HFF-Myc (cell line): ENCODE results near the gene CDH23.

Experiments
- DNase-seq: peaks from one replicate; pipeline ENCODE4 v3.0.0-alpha.2; 2011; ENCODE audit warnings: low read depth; ENCODE audit errors: extremely low read depth
- H3K4me3 ChIP-seq: replicated peaks from 2 replicates; pipeline ENCODE4 v1.5.1; 2011; ENCODE audit warnings: low read depth, mild to moderate bottlenecking, control low read depth, low read length
- CTCF ChIP-seq: IDR thresholded peaks from 2 replicates; pipeline ENCODE4 v1.5.1; 2012; ENCODE audit warnings: mild to moderate bottlenecking, low read depth, low read length, control low read depth; ENCODE audit errors: missing control alignments

Gene CDH23

DNA sequence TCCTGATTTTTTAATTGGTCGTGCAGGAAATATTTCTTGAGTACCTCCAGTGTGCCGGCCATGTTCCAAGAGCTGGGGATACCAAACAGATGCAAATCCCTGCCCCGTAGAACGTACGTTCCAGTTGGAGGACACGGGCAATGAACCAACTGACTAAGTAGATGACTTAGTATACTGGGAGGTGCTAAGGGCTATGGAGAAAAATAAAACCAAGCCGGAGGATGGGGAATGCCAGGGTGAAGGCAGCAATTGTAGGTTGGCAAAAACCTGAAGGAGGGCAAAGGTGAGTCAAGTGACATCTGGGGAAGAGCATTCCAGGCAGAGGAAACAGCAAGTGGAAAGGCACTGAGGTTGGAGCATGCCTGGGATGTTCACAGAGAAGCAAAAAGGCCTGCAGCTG, 383.4 kb downstream of the CDH23 start:
- no peak for DNase-seq
- TF ChIP-seq CTCF = no peak
- H3K4me3 ChIP-seq = no peak overlapping the region

DNA sequence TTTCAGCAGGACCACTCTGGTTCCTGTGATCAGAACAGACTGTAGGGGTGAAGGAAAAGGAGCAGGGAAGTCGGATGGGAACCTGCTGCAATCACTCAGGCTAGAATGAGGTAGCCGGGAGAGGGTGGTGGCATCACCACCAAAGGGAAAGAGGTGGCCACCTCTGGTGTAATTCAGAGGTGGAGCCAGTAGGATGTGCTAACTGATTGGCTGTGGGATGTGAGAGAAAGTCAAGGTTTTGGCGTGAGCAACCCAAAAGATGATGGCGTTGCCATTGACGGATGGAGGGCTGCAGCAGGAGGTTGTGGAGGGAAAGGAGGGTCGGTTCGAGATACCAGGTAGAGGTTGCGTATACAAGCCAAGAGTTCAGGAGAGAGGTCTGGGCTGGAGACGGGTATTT, 384.0 kb downstream of the CDH23 start:
- DNase-seq = no peak
- TF ChIP-seq CTCF = no peak
- no peak overlapping the region for H3K4me3 ChIP-seq

DNA sequence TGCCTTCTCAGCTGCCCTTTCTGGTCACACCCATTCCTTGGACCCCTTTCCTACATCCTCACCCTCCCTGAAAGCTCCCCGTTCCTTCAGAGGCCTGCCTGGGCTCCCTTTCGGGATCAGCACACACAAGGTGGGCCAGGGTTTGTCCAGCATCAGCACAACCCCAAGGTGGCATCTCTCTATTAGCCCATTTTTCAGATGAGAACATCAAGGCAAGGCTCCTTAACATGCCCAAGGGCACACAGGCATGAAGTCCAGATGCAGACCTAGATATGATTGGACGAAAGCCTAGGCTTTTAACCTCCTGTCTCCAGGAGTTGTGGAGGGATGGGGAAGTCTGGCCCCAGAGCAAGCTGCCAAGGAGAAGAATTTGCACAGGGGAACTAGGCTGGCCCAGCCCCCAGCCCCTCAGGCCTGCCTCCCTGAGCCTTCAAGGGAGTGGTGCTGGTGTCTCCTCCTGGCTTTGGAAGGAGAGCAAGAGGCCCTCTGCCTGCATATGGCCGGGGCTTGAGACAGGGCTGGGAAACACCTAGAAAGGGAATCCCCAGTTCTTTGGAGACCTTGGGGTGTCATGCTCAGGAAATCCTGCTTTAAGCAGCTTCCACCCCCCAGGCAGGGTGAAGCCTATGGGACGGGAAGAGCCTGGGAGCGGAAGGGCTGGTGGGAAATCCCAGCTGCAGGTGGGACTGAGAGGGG, 385.6 kb downstream of the CDH23 start:
- no peak for DNase-seq
- no peak for TF ChIP-seq CTCF
- H3K4me3 ChIP-seq = no peak overlapping the region

GRCh38 chr10:71782917-71783490, 386.3 kb downstream of the CDH23 start:
- no peak overlapping the region for H3K4me3 ChIP-seq
- TF ChIP-seq CTCF = no peak

DNA sequence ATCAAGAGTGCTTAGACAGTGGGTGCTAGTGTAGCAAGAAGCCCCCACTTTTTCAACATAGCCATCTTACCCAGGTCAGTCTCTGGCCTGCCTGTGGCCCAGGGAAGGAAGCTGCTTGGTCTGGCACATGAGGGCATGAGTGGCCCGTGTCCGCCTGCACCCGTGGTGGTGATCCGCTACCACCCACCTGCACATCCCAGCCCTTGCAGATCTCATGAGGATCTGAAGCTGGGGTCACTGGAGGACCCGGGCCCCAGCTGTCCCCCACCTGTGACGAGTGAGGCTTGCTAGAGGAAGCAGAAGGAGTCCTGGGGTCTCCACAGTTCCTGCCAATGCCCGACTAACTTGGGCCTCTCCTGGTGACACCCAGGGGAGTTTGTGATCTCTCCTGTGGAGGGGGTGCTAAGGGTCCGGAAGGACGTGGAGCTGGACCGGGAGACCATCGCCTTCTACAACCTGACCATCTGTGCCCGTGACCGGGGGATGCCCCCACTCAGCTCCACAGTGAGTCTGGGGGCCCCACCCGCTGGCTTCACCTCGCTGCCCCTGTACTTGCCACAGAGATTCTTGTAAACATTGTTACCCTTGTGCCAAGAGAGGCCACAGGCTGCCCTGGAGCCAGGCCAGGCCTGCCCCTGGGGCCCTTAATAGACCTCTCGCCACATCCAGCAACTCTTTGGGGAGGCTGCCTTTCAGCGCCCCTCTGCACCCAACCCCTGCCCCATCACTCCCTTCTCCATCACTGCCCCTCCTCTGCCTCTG, 387.4 kb downstream of the CDH23 start:
- TF ChIP-seq CTCF = no peak
- DNase-seq = no peak
- H3K4me3 ChIP-seq = no peak overlapping the region

More at GRCh38 chr10:71782917-71783490, 386.3 kb downstream of the CDH23 start:
- DNase-seq = no peak

- no peak for DNase-seq
- H3K4me3 ChIP-seq = no peak overlapping the region
- no peak for TF ChIP-seq CTCF
These were observed 388.1 kb downstream of the CDH23 start for GRCh38 chr10:71784679-71785272.
